ENCODE results near the gene HRH1. TPM values are rescaled to one million over a fixed set of nuclear protein-coding genes. Genes with fewer than 3 reads are reported as not detected.

The HRH1 gene
- total RNA-seq, 1 experiment from 2014 or later: 4.6 TPM

- no peak for DNase-seq (ENCODE audit: low read depth, low spot score)
- no peaks in the 10 kb centered on the region for H3K27me3 ChIP-seq (ENCODE audit: control insufficient read depth, insufficient read depth, low read length)
- BruUV-seq (replicated peaks): no TSS peak
- no peak for ATAC-seq
- intact Hi-C loops (cut with micrococcal nuclease; ENCODE audit: unreplicated experiment): no loop called here
- ChIA-PET CTCF (no interaction called here), POLR2A (no interaction called here)
- no peak overlapping the region for H3K4me3 ChIP-seq (ENCODE audit: low read depth in 2 of 2, low read length in 2 of 2)
- TF ChIP-seq, protein P1, sequence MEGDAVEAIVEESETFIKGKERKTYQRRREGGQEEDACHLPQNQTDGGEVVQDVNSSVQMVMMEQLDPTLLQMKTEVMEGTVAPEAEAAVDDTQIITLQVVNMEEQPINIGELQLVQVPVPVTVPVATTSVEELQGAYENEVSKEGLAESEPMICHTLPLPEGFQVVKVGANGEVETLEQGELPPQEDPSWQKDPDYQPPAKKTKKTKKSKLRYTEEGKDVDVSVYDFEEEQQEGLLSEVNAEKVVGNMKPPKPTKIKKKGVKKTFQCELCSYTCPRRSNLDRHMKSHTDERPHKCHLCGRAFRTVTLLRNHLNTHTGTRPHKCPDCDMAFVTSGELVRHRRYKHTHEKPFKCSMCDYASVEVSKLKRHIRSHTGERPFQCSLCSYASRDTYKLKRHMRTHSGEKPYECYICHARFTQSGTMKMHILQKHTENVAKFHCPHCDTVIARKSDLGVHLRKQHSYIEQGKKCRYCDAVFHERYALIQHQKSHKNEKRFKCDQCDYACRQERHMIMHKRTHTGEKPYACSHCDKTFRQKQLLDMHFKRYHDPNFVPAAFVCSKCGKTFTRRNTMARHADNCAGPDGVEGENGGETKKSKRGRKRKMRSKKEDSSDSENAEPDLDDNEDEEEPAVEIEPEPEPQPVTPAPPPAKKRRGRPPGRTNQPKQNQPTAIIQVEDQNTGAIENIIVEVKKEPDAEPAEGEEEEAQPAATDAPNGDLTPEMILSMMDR (IDR thresholded peaks at IDR 0.05): no peak
- TF ChIP-seq SIN3A (IDR thresholded peaks at IDR 0.05; ENCODE audit: borderline replicate concordance, insufficient read depth, low read depth, low read length) (no peak), TCF7L2 (IDR thresholded peaks at IDR 0.05; ENCODE audit: low read depth, low read length) (no peak), POLR2AphosphoS5 (IDR thresholded peaks at IDR 0.05; ENCODE audit: low read depth, low read length) (no peak)
- TF ChIP-seq, protein P2, sequence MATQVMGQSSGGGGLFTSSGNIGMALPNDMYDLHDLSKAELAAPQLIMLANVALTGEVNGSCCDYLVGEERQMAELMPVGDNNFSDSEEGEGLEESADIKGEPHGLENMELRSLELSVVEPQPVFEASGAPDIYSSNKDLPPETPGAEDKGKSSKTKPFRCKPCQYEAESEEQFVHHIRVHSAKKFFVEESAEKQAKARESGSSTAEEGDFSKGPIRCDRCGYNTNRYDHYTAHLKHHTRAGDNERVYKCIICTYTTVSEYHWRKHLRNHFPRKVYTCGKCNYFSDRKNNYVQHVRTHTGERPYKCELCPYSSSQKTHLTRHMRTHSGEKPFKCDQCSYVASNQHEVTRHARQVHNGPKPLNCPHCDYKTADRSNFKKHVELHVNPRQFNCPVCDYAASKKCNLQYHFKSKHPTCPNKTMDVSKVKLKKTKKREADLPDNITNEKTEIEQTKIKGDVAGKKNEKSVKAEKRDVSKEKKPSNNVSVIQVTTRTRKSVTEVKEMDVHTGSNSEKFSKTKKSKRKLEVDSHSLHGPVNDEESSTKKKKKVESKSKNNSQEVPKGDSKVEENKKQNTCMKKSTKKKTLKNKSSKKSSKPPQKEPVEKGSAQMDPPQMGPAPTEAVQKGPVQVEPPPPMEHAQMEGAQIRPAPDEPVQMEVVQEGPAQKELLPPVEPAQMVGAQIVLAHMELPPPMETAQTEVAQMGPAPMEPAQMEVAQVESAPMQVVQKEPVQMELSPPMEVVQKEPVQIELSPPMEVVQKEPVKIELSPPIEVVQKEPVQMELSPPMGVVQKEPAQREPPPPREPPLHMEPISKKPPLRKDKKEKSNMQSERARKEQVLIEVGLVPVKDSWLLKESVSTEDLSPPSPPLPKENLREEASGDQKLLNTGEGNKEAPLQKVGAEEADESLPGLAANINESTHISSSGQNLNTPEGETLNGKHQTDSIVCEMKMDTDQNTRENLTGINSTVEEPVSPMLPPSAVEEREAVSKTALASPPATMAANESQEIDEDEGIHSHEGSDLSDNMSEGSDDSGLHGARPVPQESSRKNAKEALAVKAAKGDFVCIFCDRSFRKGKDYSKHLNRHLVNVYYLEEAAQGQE (IDR thresholded peaks at IDR 0.05; ENCODE audit: insufficient read depth in 1 of 2, low read depth in 2 of 2, low read length in 1 of 2): no peak
- in situ Hi-C loops (cut with HindIII; ENCODE audit: low pct_unique_long_range_greater_than_20kb, low sequenced_read_pairs): no loop called here
- H3K9me3 ChIP-seq (ENCODE audit: control insufficient read depth, insufficient read depth, low read depth, low read length): no peaks in the 10 kb centered on the region
- no peaks in the 10 kb centered on the region; the same call in 1 of the 2 replicates for H3K36me3 ChIP-seq (ENCODE audit: control insufficient read depth, insufficient read depth, low read length)
- no peak overlapping the region for H3K27ac ChIP-seq (ENCODE audit: low read length)
- peaks cover 2% of the 10 kb centered on the region; the same call in 1 of the 2 replicates for H3K4me1 ChIP-seq (ENCODE audit: control insufficient read depth, insufficient read depth, low read length)
Observed at GRCh38 chr3:11230125-11230524, 75.8 kb downstream of the HRH1 start.

GRCh38 chr3:11230832-11231231, 76.5 kb downstream of the HRH1 start:
- no peak overlapping the region for H3K4me3 ChIP-seq (ENCODE audit: low read depth in 2 of 2, low read length in 2 of 2)
- POLR2A ChIA-PET: interaction anchor here (0.5 kb wide), 1 partner anchor 1085 kb away, joined by 3 read pairs; no protein-coding TSS in a partner anchor
- no peak for DNase-seq (ENCODE audit: low read depth, low spot score)
- no TSS peak for BruUV-seq (replicated peaks)
- in situ Hi-C loops (cut with HindIII; ENCODE audit: low pct_unique_long_range_greater_than_20kb, low sequenced_read_pairs): no loop called here
- no peaks in the 10 kb centered on the region for H3K27me3 ChIP-seq (ENCODE audit: control insufficient read depth, insufficient read depth, low read length)
- H3K4me1 ChIP-seq (ENCODE audit: control insufficient read depth, insufficient read depth, low read length): no peaks in the 10 kb centered on the region
- CTCF ChIA-PET: interaction anchor here (0.5 kb wide), 1 partner anchor 75 kb away, joined by 5 read pairs; no protein-coding TSS in a partner anchor
- no peak for ATAC-seq
- no peaks in the 10 kb centered on the region for H3K9me3 ChIP-seq (ENCODE audit: control insufficient read depth, insufficient read depth, low read depth, low read length)
- intact Hi-C loops (cut with micrococcal nuclease; ENCODE audit: unreplicated experiment): no loop called here
- TF ChIP-seq TCF7L2 (IDR thresholded peaks at IDR 0.05; ENCODE audit: low read depth, low read length): no peak
- TF ChIP-seq, protein P1 (IDR thresholded peaks at IDR 0.05): no peak
- TF ChIP-seq POLR2AphosphoS5 (IDR thresholded peaks at IDR 0.05; ENCODE audit: low read depth, low read length): no peak
- no peaks in the 10 kb centered on the region; the same call in 1 of the 2 replicates for H3K36me3 ChIP-seq (ENCODE audit: control insufficient read depth, insufficient read depth, low read length)
- no peak overlapping the region for H3K27ac ChIP-seq (ENCODE audit: low read length)

All from Panc1 (cell line).